Fibroblast of villous mesenchyme (primary cell): Measurements from ENCODE around the gene KRT9. TPM values are rescaled to one million over a fixed set of nuclear protein-coding genes. Genes with fewer than 3 reads are reported as not detected.

Source experiments
- DNase-seq: peaks from one replicate; pipeline ENCODE4 v3.0.0-alpha.2; 2010; ENCODE audit warnings: low read depth
- H3K4me3 ChIP-seq: 2 replicates; pipeline ENCODE4 v1.5.1; 2011; ENCODE audit warnings: low read depth, mild to moderate bottlenecking, low read length
- total RNA-seq: library from RNA; depleted of rRNA; stranded (reverse); fragments of >200 nt; gene quantifications from 2 replicates; pipeline ENCODE4 v1.2.3, GENCODE V29; 2012
- TF ChIP-seq, protein P1 (sequence below): IDR thresholded peaks from 2 replicates; pipeline ENCODE4 v1.5.1; 2012; ENCODE audit warnings: low read depth, mild to moderate bottlenecking, low read length; ENCODE audit not compliant: insufficient read depth

Gene KRT9
- total RNA-seq, 1 donor, result not detected

DNA sequence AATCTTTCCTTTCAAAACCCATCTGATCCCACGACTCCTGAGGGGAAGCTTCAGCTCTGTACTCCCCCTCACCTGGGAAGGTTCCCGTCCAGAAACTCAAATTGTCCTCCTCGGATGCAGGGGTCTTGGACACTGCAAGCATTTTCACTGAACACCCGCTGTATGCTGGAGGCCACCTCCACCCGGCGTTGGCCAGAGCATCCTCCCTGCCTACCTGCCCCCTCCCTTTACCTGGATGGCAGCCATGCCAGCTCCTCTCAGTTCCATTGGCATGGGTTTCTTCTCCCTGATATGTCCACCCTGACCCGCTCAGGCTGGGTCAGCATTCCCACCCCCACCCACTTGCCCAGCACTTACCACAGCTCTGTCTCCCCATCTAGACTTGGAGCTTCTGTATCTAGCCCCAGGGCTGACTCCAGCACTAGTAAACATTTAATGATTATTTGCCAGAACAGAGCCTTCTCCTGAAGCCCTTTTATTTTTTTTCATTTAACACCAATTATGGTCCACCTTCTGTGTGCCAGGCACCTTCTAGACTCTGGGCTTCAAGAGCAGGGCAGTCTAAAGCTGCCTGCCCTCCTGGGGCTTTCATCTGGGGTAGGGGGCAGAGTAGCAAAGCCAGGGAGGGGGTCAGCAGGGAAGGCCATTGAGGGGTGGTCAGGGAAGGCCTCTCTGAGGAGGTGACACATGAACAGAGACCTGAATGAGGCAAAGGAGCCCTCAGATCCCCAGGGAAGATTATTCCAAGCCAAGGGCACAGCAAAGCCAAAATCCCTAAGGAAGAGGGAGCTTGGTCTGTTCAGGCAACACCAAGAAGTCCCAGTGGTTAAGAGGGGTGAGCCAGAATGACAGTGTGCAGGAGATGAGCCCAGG lies 34.9 kb downstream of the KRT9 start:
- H3K4me3 ChIP-seq, result no peak overlapping the region
- no peak for DNase-seq
- TF ChIP-seq, protein P1, sequence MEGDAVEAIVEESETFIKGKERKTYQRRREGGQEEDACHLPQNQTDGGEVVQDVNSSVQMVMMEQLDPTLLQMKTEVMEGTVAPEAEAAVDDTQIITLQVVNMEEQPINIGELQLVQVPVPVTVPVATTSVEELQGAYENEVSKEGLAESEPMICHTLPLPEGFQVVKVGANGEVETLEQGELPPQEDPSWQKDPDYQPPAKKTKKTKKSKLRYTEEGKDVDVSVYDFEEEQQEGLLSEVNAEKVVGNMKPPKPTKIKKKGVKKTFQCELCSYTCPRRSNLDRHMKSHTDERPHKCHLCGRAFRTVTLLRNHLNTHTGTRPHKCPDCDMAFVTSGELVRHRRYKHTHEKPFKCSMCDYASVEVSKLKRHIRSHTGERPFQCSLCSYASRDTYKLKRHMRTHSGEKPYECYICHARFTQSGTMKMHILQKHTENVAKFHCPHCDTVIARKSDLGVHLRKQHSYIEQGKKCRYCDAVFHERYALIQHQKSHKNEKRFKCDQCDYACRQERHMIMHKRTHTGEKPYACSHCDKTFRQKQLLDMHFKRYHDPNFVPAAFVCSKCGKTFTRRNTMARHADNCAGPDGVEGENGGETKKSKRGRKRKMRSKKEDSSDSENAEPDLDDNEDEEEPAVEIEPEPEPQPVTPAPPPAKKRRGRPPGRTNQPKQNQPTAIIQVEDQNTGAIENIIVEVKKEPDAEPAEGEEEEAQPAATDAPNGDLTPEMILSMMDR, result no peak

GRCh38 chr17:41535764-41536481 lies 35.9 kb downstream of the KRT9 start:
- DNase-seq, result no peak
- TF ChIP-seq, protein P1, result no peak
- no peak overlapping the region for H3K4me3 ChIP-seq

GRCh38 chr17:41534899-41535546 lies 36.8 kb downstream of the KRT9 start:
- H3K4me3 ChIP-seq, result no peak overlapping the region
- no peak for DNase-seq
- TF ChIP-seq, protein P1, result no peak

- no peak overlapping the region for H3K4me3 ChIP-seq
- DNase-seq, result no peak
- TF ChIP-seq, protein P1, result no peak
Observed at GRCh38 chr17:41533613-41534012, 38.2 kb downstream of the KRT9 start.

DNA sequence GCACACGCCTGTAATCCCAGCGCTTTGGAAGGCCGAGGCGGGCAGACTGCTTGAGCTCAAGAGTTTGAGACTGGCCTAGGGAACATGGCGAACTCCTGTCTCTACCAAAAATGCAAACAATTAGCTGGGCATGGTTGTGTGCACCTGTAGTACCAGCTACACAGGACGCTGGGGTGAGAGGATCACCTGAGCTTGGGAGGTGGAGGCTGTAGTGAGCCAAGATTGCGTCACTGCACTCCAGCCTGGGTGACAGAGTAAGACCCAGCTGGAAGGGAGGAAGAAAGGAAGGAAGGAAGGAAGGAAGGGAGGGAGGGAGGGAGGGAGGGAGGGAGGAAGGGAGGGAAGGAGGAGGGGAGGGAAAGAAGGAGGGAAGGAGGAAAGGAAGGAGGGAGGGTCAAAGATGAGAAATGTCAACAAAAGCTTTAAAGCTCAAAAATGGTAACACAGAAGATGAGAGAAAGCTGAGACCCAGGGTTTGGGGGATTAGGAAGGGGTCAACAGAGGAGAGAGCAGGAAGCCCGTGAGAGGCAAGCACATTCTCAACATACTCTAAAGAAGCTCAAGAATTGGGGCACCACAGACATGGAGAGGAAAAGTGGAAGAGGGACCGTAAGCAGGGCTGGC lies 38.8 kb downstream of the KRT9 start:
- no peak for DNase-seq
- TF ChIP-seq, protein P1, result no peak
- no peak overlapping the region for H3K4me3 ChIP-seq

DNA sequence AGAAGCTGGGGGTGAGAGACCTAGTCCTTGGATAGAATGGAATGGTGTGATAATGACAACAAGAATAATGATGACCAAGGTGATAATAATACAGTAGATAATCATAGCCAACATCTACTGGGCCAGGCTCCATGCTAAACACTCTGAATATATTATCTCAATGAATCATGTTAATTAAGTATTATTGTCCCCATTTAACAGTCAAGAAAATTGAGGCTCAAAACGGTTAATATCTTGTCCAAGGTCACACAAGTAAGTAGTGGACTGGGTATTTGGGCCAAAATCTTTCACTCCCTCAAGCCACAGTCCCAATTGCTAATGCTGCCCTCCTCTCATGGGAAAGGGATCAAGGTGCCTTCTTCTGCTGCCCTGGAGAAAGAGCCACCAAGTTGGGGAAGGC lies 39.9 kb downstream of the KRT9 start:
- DNase-seq, result no peak
- H3K4me3 ChIP-seq, result no peak overlapping the region
- TF ChIP-seq, protein P1, result no peak
